H9 (cell line): ENCODE data around the gene ZNF865. TPM values are rescaled to one million over a fixed set of nuclear protein-coding genes. Genes with fewer than 3 reads are reported as not detected.

Experiments
- DNase-seq: peaks from one replicate; pipeline ENCODE4 v3.0.0-alpha.2; 2017
- H2AFZ ChIP-seq: one replicate; pipeline ENCODE4 v1.6.1; 2013; ENCODE audit warnings: mild to moderate bottlenecking, low read length, control low read depth, moderate library complexity
- H2AK5ac ChIP-seq: 2 replicates; pipeline ENCODE4 v1.6.1; 2013; ENCODE audit warnings: low read length, control low read depth, mixed read lengths; ENCODE audit not compliant: insufficient read length
- H2BK120ac ChIP-seq: one replicate; pipeline ENCODE4 v1.6.1; 2013; ENCODE audit warnings: low read depth, mild to moderate bottlenecking, low read length, control low read depth, inconsistent platforms; ENCODE audit not compliant: poor library complexity, severe bottlenecking
- H2BK12ac ChIP-seq: 2 replicates; pipeline ENCODE4 v1.6.1; 2013; ENCODE audit warnings: low read length, control low read depth, mixed read lengths, low read depth; ENCODE audit not compliant: insufficient read length
- H2BK15ac ChIP-seq: 2 replicates; pipeline ENCODE4 v1.6.1; 2013; ENCODE audit warnings: low read depth, low read length, control low read depth
- H2BK20ac ChIP-seq: one replicate; pipeline ENCODE4 v1.6.1; 2013; ENCODE audit warnings: low read depth, mild to moderate bottlenecking, low read length, control low read depth, inconsistent platforms; ENCODE audit not compliant: poor library complexity, severe bottlenecking
- H2BK5ac ChIP-seq: 2 replicates; pipeline ENCODE4 v1.6.1; 2013; ENCODE audit warnings: low read length, control low read depth, mixed read lengths; ENCODE audit not compliant: insufficient read length
- H3K14ac ChIP-seq: 2 replicates; pipeline ENCODE4 v1.6.1; 2013; ENCODE audit warnings: low read length, control low read depth; ENCODE audit not compliant: insufficient read depth
- H3K18ac ChIP-seq: 2 replicates; pipeline ENCODE4 v1.6.1; 2013; ENCODE audit warnings: low read depth, mild to moderate bottlenecking, mixed read lengths, low read length, control low read depth; ENCODE audit not compliant: insufficient read length
- H3K23ac ChIP-seq: 2 replicates; pipeline ENCODE4 v1.6.1; 2013; ENCODE audit warnings: low read length, control low read depth, mixed read lengths, low read depth; ENCODE audit not compliant: insufficient read length
- H3K23me2 ChIP-seq: 2 replicates; pipeline ENCODE4 v1.6.1; 2013; ENCODE audit warnings: low read depth, mild to moderate bottlenecking, mixed read lengths, low read length, control low read depth; ENCODE audit not compliant: insufficient read length, poor library complexity, severe bottlenecking
- H3K27ac ChIP-seq: 2 replicates; pipeline ENCODE4 v1.5.1; 2013; ENCODE audit warnings: low read length, control low read depth, mixed read lengths, low read depth; ENCODE audit not compliant: insufficient read length
- H3K27me3 ChIP-seq: 2 replicates; pipeline ENCODE4 v1.6.1; 2013; ENCODE audit warnings: low read length, control low read depth, inconsistent platforms; ENCODE audit not compliant: insufficient read depth
- H3K4ac ChIP-seq: 2 replicates; pipeline ENCODE4 v1.6.1; 2013; ENCODE audit warnings: low read depth, mild to moderate bottlenecking, control low read depth, inconsistent platforms, low read length, moderate library complexity
- H3K4me1 ChIP-seq: 2 replicates; pipeline ENCODE4 v1.6.1; 2013; ENCODE audit warnings: low read length, control low read depth, inconsistent platforms; ENCODE audit not compliant: insufficient read depth
- H3K4me2 ChIP-seq: 2 replicates; pipeline ENCODE4 v1.6.1; 2013; ENCODE audit warnings: low read length, control low read depth, mixed read lengths; ENCODE audit not compliant: insufficient read length, insufficient read depth
- H3K56ac ChIP-seq: 2 replicates; pipeline ENCODE4 v1.6.1; 2013; ENCODE audit warnings: low read depth, mild to moderate bottlenecking, mixed read lengths, low read length, control low read depth; ENCODE audit not compliant: insufficient read length
- H3K79me1 ChIP-seq: 2 replicates; pipeline ENCODE4 v1.6.1; 2013; ENCODE audit warnings: low read depth, mild to moderate bottlenecking, moderate library complexity, low read length, control low read depth, inconsistent platforms; ENCODE audit not compliant: insufficient read depth, poor library complexity, severe bottlenecking
- H3K79me2 ChIP-seq: 2 replicates; pipeline ENCODE4 v1.6.1; 2013; ENCODE audit warnings: low read length, control low read depth, inconsistent platforms; ENCODE audit not compliant: insufficient read depth
- H3K9ac ChIP-seq: 2 replicates; pipeline ENCODE4 v1.6.1; 2013; ENCODE audit warnings: low read length, control low read depth, mixed read lengths; ENCODE audit not compliant: insufficient read length; ENCODE audit errors: extremely low read depth
- H3K9me3 ChIP-seq: one replicate; pipeline ENCODE4 v1.6.1; 2013; ENCODE audit warnings: low read depth, low read length, inconsistent platforms; ENCODE audit not compliant: control insufficient read depth
- H3T11ph ChIP-seq: one replicate; pipeline ENCODE4 v1.6.1; 2013; ENCODE audit warnings: mild to moderate bottlenecking, low read length, control low read depth, inconsistent platforms
- H4K20me1 ChIP-seq: one replicate; pipeline ENCODE4 v1.6.1; 2013; ENCODE audit not compliant: control insufficient read depth, insufficient read length, insufficient read depth
- H4K5ac ChIP-seq: 2 replicates; pipeline ENCODE4 v1.6.1; 2013; ENCODE audit warnings: low read depth, mild to moderate bottlenecking, mixed read lengths, low read length, control low read depth; ENCODE audit not compliant: insufficient read length
- H4K8ac ChIP-seq: replicated peaks from 2 replicates; pipeline ENCODE4 v1.6.1; 2013; ENCODE audit warnings: low read length, control low read depth, mixed read lengths, low read depth; ENCODE audit not compliant: insufficient read length
- H4K91ac ChIP-seq: 2 replicates; pipeline ENCODE4 v1.6.1; 2013; ENCODE audit warnings: low read depth, mild to moderate bottlenecking, moderate library complexity, mixed read lengths, low read length, control low read depth; ENCODE audit not compliant: insufficient read length
- H3K27ac Mint-ChIP-seq, 3 experiments: 2 replicates in 2 of 3; 3 replicates in 1 of 3; pipeline ENCODE4 v1.8.0; 2020 to 2021; ENCODE audit warnings: mixed read lengths in 3 of 3, mild to moderate bottlenecking in 1 of 3, moderate library complexity in 1 of 3
- H3K27me3 Mint-ChIP-seq: 2 replicates; pipeline ENCODE4 v1.8.0; 2021; ENCODE audit warnings: low read depth, mild to moderate bottlenecking, moderate library complexity, mixed read lengths
- H3K36me3 Mint-ChIP-seq, 3 experiments: 2 replicates in 2 of 3; 3 replicates in 1 of 3; pipeline ENCODE4 v1.8.0; 2020 to 2021; ENCODE audit warnings: low read depth in 3 of 3, mixed read lengths in 3 of 3; ENCODE audit not compliant: insufficient read depth in 1 of 3
- H3K4me1 Mint-ChIP-seq, 2 experiments: 2 replicates each; pipeline ENCODE4 v1.8.0; 2020; ENCODE audit warnings: mixed read lengths in 2 of 2
- H3K4me3 Mint-ChIP-seq, 2 experiments: 2 replicates in 1 of 2; 3 replicates in 1 of 2; pipeline ENCODE4 v1.8.0; 2020 to 2021; ENCODE audit warnings: mild to moderate bottlenecking in 2 of 2, mixed read lengths in 2 of 2, moderate library complexity in 1 of 2
- H3K9me3 Mint-ChIP-seq, 2 experiments: 2 replicates in 1 of 2; 3 replicates in 1 of 2; pipeline ENCODE4 v1.8.0; 2020; ENCODE audit warnings: mild to moderate bottlenecking in 2 of 2, mixed read lengths in 2 of 2, moderate library complexity in 1 of 2
- WGBS: extraction: QIAGEN DNeasy Blood & Tissue Kit; methylation state at CpG from one replicate; pipeline ENCODE4 v1.1.7; 2013; ENCODE audit warnings: missing lambda C conversion rate, low lambda C conversion rate, mixed read lengths; ENCODE audit not compliant: insufficient read length; ENCODE audit errors: extremely low coverage; 5-methylcytosine and 5-hydroxymethylcytosine counted together
- total RNA-seq: library from RNA; stranded (reverse); gene quantifications from 2 replicates; pipeline ENCODE4 v1.2.1, GENCODE V29; 2021
- TF ChIP-seq, protein P1 (sequence below): fragments of 200-600 bp; sonication (generic); conservative IDR thresholded peaks from 3 replicates; pipeline ENCODE4 v1.8.0; 2021; ENCODE audit warnings: antibody characterized with exemption, mild to moderate bottlenecking

The ZNF865 gene
- total RNA-seq, 1 experiment from 2014 or later, result 14.3 TPM

DNA sequence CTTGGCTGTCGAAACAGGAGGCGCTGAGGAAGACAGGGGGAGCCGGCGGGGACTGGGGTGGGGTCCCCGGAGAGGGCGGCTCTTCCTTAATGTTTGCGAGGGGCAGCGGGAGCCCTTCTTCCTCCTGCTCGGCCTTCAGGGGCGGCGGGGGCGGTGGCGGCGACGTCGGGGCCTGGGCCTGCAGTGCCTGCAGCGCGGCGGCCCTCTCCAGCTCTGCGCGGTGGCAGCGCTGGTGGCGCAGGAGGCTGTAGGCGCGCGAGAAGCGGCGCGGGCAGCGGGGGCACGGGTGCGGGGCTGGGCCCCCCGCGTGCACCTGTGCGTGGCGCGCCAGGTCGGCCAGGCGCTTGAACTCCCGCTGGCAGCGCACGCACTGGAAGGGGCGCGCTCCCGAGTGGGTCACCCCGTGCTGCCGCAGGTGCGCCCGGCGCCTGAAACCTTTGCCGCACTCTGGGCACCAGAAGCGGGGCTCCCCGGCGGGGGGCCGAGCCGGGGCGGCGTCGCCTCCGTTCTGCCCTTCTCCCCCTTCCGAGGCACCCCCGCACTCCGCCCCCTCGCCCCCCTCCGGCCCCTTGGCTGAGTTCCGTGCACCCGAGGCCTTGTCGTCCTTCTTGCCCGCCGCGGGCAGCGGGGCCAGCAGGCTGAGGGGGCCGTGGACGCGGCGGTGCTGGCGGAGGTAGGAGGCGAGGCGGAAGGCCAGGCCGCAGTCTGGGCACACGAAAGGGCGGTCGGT lies 27.3 kb upstream of the ZNF865 start:
- no peak overlapping the region for H3K18ac ChIP-seq
- H3K56ac ChIP-seq, result no peak overlapping the region
- no peaks in the 10 kb centered on the region; the same call in 1 of the 2 replicates for H3K27me3 Mint-ChIP-seq
- no peaks in the 10 kb centered on the region for H3K9me3 ChIP-seq
- DNase-seq, result no peak
- peaks cover 3% of the 10 kb centered on the region for H3K79me1 ChIP-seq
- no peak overlapping the region for H3K9ac ChIP-seq
- no peak overlapping the region for H3T11ph ChIP-seq
- no peak overlapping the region for H3K4ac ChIP-seq
- peaks cover 1% of the 10 kb centered on the region; the same call in 1 of the 2 replicates for H3K79me2 ChIP-seq
- H3K27ac Mint-ChIP-seq, result no peak overlapping the region
- WGBS, result no CpG with 5 or more reads among the region's 83 CpGs
- H3K23me2 ChIP-seq, result no peaks in the 10 kb centered on the region
- no peak overlapping the region for H3K4me3 Mint-ChIP-seq
- H3K4me2 ChIP-seq, result no peak overlapping the region
- TF ChIP-seq, protein P1, sequence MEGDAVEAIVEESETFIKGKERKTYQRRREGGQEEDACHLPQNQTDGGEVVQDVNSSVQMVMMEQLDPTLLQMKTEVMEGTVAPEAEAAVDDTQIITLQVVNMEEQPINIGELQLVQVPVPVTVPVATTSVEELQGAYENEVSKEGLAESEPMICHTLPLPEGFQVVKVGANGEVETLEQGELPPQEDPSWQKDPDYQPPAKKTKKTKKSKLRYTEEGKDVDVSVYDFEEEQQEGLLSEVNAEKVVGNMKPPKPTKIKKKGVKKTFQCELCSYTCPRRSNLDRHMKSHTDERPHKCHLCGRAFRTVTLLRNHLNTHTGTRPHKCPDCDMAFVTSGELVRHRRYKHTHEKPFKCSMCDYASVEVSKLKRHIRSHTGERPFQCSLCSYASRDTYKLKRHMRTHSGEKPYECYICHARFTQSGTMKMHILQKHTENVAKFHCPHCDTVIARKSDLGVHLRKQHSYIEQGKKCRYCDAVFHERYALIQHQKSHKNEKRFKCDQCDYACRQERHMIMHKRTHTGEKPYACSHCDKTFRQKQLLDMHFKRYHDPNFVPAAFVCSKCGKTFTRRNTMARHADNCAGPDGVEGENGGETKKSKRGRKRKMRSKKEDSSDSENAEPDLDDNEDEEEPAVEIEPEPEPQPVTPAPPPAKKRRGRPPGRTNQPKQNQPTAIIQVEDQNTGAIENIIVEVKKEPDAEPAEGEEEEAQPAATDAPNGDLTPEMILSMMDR, result no peak
- H3K27me3 ChIP-seq, result no peaks in the 10 kb centered on the region
- no peak overlapping the region for H3K23ac ChIP-seq
- H4K91ac ChIP-seq, result no peak overlapping the region
- H4K20me1 ChIP-seq, result no peaks in the 10 kb centered on the region
- H2BK12ac ChIP-seq, result no peak overlapping the region
- no peak overlapping the region for H2BK120ac ChIP-seq
- no peak overlapping the region for H4K8ac ChIP-seq
- no peaks in the 10 kb centered on the region for H3K9me3 Mint-ChIP-seq
- H4K5ac ChIP-seq, result no peak overlapping the region
- peaks cover 9 to 25% (median 19%) of the 10 kb centered on the region in 3 experiments for H3K36me3 Mint-ChIP-seq
- H3K4me1 ChIP-seq, result no peaks in the 10 kb centered on the region
- H2BK15ac ChIP-seq, result no peak overlapping the region
- peaks cover 9 to 15% of the 10 kb centered on the region in 2 experiments for H3K4me1 Mint-ChIP-seq
- no peak overlapping the region for H3K14ac ChIP-seq
- H2AK5ac ChIP-seq, result no peak overlapping the region
- no peak overlapping the region for H3K27ac ChIP-seq
- H2BK5ac ChIP-seq, result no peak overlapping the region
- H2AFZ ChIP-seq, result no peak overlapping the region
- no peak overlapping the region for H2BK20ac ChIP-seq
